Measurements from ENCODE around the gene EVX2.

The EVX2 gene

DNA sequence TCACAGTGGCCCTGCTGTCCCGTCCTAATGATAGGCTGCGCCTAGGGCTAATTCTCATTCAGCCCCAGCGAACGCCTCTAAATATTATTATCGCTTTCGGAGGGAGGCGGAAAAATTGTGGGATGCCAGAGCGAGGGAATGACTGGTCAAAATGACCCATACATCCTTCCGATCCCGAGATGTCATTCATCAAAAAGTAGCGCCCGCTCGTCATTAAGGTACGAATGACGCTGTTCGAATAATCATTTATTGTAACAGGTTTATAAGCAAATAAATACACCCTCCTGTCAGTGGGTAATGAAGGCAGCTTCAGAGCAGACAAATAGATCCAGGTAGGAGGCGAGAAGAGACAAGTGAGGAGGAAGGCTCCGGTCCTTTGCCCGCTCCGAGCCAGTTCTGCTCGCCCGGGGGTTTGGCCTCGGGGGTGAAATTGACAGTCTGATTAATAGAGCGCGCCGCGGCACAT is at the start of gene EVX2:
Gene EVX2, minus strand, starts transcription at position 167 of the 466 bp plus-strand sequence. CDS start 186 bp downstream, outside the sequence.
- TF ChIP-seq, protein P1, sequence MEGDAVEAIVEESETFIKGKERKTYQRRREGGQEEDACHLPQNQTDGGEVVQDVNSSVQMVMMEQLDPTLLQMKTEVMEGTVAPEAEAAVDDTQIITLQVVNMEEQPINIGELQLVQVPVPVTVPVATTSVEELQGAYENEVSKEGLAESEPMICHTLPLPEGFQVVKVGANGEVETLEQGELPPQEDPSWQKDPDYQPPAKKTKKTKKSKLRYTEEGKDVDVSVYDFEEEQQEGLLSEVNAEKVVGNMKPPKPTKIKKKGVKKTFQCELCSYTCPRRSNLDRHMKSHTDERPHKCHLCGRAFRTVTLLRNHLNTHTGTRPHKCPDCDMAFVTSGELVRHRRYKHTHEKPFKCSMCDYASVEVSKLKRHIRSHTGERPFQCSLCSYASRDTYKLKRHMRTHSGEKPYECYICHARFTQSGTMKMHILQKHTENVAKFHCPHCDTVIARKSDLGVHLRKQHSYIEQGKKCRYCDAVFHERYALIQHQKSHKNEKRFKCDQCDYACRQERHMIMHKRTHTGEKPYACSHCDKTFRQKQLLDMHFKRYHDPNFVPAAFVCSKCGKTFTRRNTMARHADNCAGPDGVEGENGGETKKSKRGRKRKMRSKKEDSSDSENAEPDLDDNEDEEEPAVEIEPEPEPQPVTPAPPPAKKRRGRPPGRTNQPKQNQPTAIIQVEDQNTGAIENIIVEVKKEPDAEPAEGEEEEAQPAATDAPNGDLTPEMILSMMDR (IDR thresholded peaks at IDR 0.05; ENCODE audit: low read depth, low read length, missing control alignments): no peak
- DNase-seq (ENCODE audit: low read depth): no peak
- H3K4me3 ChIP-seq (ENCODE audit: low read depth, low read length): no peak within 1 kb of the TSS

DNA sequence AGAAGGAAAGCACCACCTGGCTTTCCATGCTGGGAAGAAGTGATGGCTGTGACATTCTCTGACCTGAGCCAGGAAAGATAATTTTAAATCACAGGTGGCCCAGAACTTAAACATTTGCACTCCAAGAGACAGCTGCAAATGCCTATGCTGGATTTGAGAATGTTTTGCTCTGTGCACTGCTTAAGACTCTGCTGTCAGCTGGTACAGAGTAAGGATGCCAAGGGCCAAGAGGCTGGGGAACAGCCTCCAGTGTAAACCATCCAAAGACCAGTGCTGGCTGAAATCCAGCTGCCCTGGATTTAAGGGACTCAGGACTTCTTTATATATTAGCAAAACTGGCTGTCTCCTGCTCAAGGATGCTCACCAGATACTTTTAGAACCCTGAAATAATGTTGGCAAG is 49.6 kb upstream of the EVX2 start:
- no peak overlapping the region for H3K4me3 ChIP-seq (ENCODE audit: low read depth, low read length)
- TF ChIP-seq, protein P1 (IDR thresholded peaks at IDR 0.05; ENCODE audit: low read depth, low read length, missing control alignments): no peak
- DNase-seq (ENCODE audit: low read depth): no peak

DNA sequence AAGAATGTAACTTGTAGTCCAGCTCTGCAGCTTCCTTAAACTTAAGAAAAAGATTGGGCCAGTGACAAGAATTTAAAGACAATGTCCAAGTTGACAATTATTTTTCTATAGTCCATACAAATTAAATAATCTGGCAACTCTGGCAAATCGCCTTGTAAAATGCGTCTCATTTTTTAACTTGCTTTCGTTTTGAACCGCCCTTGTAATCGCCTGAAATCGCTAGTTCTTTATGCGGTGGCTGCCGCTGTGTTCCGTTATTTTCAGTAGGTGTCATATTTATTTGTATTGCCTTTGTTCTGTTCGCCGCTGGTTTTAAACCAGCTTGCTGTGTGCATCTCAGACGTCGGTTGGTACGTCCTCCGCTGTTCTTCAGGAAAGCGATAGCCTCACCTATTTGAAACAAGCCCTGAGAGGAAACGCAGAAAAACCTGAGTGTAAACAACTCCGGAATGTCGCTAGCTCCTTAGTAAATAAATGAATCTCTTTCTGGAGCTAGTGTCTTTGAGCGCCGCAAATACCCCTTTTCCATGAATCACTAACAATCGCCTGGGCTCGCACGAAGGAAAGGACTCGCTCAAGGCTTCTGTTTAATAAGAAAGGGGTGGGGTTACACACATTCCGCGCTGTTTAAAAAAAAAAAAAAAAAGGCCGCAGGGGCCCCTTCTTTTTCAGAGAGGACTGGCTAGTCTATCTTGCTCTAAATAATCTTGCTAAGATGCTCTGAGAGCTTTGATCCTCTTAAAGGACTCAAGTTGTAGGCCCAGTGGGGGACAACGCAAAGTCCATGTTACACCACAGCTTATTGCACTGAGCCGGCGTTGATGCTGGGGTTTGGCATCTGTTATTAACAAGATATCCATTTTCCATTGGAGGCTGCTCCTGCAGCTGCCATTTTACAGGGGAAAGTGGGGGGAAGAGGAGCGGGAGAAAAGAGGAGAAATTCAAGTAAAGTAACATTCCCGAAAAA is 48.7 kb upstream of the EVX2 start:
- DNase-seq (ENCODE audit: low read depth): no peak
- TF ChIP-seq, protein P1 (IDR thresholded peaks at IDR 0.05; ENCODE audit: low read depth, low read length, missing control alignments): no peak
- H3K4me3 ChIP-seq (ENCODE audit: low read depth, low read length): no peak overlapping the region

DNA sequence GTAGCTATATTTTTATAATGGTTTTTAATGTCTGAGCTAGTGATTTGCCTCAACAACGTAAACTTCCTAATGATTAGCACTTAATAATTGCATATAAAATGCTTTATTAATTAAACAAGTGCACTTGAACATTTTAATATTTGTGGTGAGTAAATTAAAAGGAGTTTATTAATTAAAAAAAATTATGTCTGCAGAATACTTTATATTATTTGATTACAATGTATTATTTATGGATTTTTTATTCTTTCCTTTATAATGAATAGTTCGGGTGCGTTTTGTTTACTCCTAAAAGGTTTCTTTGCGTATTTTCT is 48.0 kb upstream of the EVX2 start:
- DNase-seq (ENCODE audit: low read depth): no peak
- TF ChIP-seq, protein P1 (IDR thresholded peaks at IDR 0.05; ENCODE audit: low read depth, low read length, missing control alignments): no peak
- no peak overlapping the region for H3K4me3 ChIP-seq (ENCODE audit: low read depth, low read length)

DNA sequence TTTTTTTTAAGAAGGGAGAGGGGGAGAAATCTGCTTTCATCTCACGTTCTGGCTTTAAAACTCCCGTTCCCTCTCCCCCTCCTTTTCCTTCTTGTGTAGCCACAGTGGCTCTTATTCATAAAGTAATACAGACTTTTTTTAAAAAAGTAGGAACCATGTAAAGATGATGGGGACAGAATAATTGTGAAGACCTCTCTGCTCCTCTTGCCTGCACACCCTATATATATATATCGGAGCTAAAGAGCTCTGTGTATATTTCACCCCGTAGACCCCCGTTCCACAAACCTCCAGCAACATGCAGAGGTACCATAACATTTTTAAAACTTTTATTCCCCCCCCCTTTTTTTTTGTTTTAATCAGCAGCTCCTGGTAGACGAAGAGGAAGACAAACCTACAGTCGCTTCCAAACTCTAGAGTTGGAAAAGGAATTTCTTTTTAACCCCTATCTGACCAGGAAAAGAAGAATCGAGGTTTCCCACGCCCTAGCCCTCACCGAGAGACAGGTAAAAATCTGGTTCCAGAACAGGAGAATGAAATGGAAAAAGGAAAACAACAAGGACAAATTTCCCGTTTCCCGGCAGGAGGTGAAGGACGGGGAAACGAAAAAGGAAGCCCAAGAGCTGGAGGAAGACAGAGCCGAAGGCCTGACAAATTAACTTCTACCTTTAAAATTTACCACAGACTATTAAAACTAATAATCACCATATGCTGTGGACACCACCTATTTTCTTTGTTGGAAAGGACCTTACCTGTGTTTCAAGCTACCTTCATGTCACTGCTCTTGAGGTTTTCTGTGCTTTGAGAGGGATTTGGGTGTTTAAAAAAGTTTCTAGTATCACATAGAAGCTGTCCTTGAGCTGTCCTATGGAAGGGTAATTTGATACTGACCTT is 47.4 kb upstream of the EVX2 start:
- TF ChIP-seq, protein P1 (IDR thresholded peaks at IDR 0.05; ENCODE audit: low read depth, low read length, missing control alignments): no peak
- DNase-seq (ENCODE audit: low read depth): no peak
- no peak overlapping the region for H3K4me3 ChIP-seq (ENCODE audit: low read depth, low read length)

DNA sequence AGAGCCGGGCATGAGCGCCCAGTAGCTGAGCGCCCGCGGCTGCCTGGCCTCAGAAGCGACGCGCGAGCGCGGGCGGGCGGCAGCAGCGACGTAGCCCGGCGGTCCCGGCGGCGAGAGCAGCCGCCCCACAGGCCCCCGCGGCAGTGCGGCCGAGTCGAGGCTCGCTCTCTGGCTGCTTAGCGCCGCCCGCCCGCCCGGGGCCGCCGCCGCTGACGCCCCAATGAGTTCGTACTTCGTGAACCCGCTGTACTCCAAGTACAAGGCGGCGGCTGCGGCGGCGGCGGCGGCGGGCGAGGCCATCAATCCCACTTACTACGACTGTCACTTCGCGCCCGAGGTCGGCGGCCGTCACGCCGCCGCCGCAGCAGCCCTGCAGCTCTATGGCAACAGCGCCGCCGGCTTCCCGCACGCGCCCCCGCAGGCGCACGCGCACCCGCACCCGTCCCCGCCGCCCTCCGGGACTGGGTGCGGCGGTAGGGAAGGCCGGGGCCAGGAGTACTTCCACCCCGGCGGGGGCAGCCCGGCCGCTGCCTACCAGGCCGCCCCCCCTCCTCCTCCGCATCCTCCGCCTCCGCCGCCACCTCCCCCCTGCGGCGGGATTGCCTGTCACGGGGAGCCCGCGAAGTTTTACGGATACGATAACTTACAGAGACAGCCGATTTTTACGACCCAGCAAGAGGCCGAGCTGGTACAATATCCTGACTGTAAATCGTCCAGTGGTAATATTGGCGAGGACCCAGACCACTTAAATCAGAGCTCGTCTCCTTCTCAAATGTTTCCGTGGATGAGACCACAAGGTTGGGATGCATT is 46.6 kb upstream of the EVX2 start:
- no peak for DNase-seq (ENCODE audit: low read depth)
- TF ChIP-seq, protein P1 (IDR thresholded peaks at IDR 0.05; ENCODE audit: low read depth, low read length, missing control alignments): no peak
- H3K4me3 ChIP-seq (ENCODE audit: low read depth, low read length): no peak overlapping the region

All from GM12864 (cell line).